ENCODE measurements around the gene KLHDC7B.

Gene KLHDC7B

DNA sequence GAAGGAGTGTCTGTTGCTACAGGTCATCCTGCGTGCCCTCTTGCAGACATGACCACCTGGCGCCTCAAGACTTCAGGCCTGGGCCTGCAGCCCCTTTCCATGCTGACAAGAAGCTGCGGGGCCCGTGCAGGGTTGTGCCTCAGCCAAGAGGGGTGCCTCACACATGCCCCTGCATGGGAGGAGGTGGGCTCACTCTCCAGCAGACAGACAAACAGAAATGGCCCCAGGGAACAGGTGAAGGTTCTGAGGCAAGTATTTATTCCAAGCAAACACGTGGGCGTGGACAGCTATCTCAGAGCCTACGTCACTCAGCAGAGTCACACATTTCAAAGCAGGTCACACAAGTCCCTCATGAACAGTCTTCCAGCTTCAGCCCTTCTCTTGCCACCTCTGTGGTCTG is 22.9 kb downstream of the KLHDC7B start:
- ChIA-PET POLR2A (no interaction called here), CTCF (interaction anchor here (1.2 to 1.8 kb wide), 3 partner anchors 9 to 11 kb away, joined by 3 to 7 read pairs (median 4); no protein-coding TSS in a partner anchor)
- TF ChIP-seq CTCF (IDR thresholded peaks at IDR 0.05; ENCODE audit: insufficient read depth, low read length, missing control alignments), result no peak
- DNase-seq (ENCODE audit: low read depth, low spot score), result no peak
- H3K4me3 ChIP-seq (ENCODE audit: low read depth, low read length), result no peak overlapping the region

- ChIA-PET POLR2A (no interaction called here), CTCF (interaction anchor here (1.1 to 1.8 kb wide), 4 partner anchors 9 to 52 kb away, joined by 3 to 7 read pairs (median 4); no protein-coding TSS in a partner anchor)
- no peak overlapping the region for H3K4me3 ChIP-seq (ENCODE audit: low read depth, low read length)
- DNase-seq (ENCODE audit: low read depth, low spot score), result no peak
- TF ChIP-seq CTCF (IDR thresholded peaks at IDR 0.05; ENCODE audit: insufficient read depth, low read length, missing control alignments), result no peak
Observed at GRCh38 chr22:50569041-50569459, 23.4 kb downstream of the KLHDC7B start.

DNA sequence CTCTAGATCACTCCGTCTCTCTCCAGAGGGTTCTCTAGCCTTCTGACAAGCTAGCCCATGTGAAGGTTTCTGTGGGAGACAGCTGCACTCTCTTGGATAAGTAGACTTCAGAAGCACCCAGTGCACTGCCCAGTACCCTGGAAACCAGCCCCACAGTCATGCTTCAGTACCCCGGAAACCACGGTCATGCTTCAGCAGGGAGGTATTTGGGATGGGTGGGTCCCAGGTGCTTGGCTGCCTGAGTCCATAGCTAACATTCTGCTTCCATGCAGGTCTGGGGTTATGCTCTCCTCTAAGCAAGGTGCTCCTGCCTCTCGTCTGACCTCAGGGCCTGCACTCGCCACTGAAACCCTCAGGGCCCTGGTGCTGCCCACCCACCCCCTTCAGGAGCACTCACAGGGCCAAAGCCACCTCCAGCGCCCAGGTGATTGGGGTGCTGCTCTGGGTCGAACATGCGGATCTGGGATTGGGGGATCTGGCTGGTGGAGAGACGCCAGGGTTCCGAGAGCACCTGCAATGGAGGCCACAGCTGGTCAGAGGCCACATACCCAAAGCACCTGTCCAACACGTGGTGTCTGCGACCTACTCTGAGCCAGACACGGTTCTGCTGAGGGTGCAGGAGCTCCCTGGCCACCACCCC is 24.3 kb downstream of the KLHDC7B start:
- POLR2A ChIA-PET, result no interaction called here
- no peak for DNase-seq (ENCODE audit: low read depth, low spot score)
- H3K4me3 ChIP-seq (ENCODE audit: low read depth, low read length), result no peak overlapping the region
- CTCF ChIA-PET, result interaction anchor here (1.0 to 1.8 kb wide), 4 partner anchors 9 to 51 kb away, joined by 3 to 7 read pairs (median 4); partner anchors contain the start of gene KLHDC7B
- no peak for TF ChIP-seq CTCF (IDR thresholded peaks at IDR 0.05; ENCODE audit: insufficient read depth, low read length, missing control alignments)

GRCh38 chr22:50570861-50571260 is 25.2 kb downstream of the KLHDC7B start:
- ChIA-PET POLR2A (no interaction called here), CTCF (interaction anchor here (8.8 kb wide), 1 partner anchor 6 kb away, joined by 124 read pairs; the partner anchor contains the start of gene SYCE3)
- no peak overlapping the region for H3K4me3 ChIP-seq (ENCODE audit: low read depth, low read length)
- no peak for TF ChIP-seq CTCF (IDR thresholded peaks at IDR 0.05; ENCODE audit: insufficient read depth, low read length, missing control alignments)
- DNase-seq (ENCODE audit: low read depth, low spot score), result no peak

- no peak for TF ChIP-seq CTCF (IDR thresholded peaks at IDR 0.05; ENCODE audit: insufficient read depth, low read length, missing control alignments)
- ChIA-PET POLR2A (no interaction called here), CTCF (interaction anchor here (1.0 to 8.8 kb wide), 3 partner anchors 7 to 125 kb away, joined by 3 to 124 read pairs (median 4); partner anchors contain the start of genes KLHDC7B and SYCE3)
- H3K4me3 ChIP-seq (ENCODE audit: low read depth, low read length), result no peak overlapping the region
- DNase-seq (ENCODE audit: low read depth, low spot score), result no peak
Observed at GRCh38 chr22:50571264-50572175, 25.8 kb downstream of the KLHDC7B start.

DNA sequence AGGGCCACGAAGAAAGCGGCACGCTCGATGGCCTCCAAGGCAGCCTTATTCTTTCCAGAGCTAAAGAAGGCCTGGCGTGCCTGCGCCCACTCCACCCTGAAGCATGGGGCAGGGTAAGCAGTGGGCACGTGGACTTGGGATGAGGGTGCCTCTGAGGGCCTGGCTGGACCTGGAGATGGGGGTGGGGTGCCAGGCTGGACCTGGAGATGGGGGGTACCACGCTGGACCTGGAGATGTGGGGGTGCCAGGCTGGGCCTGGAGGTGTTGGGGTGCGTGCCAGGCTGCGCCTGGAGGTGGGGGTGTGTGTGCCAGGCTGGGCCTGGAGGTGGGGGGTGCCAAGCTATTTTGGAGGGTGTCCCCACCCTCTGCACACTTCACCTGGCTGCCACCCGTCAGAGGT is 27.3 kb downstream of the KLHDC7B start:
- ChIA-PET CTCF (interaction anchor here (1.0 to 8.8 kb wide), 3 partner anchors 8 to 123 kb away, joined by 3 to 124 read pairs (median 4); partner anchors contain the start of genes KLHDC7B and SYCE3), POLR2A (no interaction called here)
- DNase-seq (ENCODE audit: low read depth, low spot score), result no peak
- no peak overlapping the region for H3K4me3 ChIP-seq (ENCODE audit: low read depth, low read length)
- no peak for TF ChIP-seq CTCF (IDR thresholded peaks at IDR 0.05; ENCODE audit: insufficient read depth, low read length, missing control alignments)

All from AG04449 (cell line).